Dermis blood vessel endothelial cell (primary cell): ENCODE results near the gene OR10A2. TPM values are rescaled to one million over a fixed set of nuclear protein-coding genes. Genes with fewer than 3 reads are reported as not detected.
A peak's percentile ranks its signal among the peaks of the same experiment; 100 is the strongest.
"Not testable (repeated sequence)": the region's sequence is repeated elsewhere in the genome, so short reads cannot be mapped to it uniquely, and the experiment has no call there.

Experiments used
- DNase-seq: peaks from one replicate; pipeline ENCODE4 v3.0.0; 2010
- total RNA-seq: library from RNA; depleted of rRNA; stranded (reverse); fragments of >200 nt; gene quantifications from 2 replicates; pipeline ENCODE4 v1.2.3, GENCODE V29; 2014

Gene OR10A2
- total RNA-seq, 1 donor from 2014 or later: not detected

- DNase-seq: no peak
These were observed 26.0 kb downstream of the OR10A2 start for GRCh38 chr11:6888830-6889229.

- no peak for DNase-seq
These were observed 27.0 kb downstream of the OR10A2 start for GRCh38 chr11:6889835-6890234.

- no peak for DNase-seq
These were observed 29.5 kb downstream of the OR10A2 start, which contains the start of gene OR2D2 for GRCh38 chr11:6892400-6892799. Gene OR2D2 (minus strand): TSS chr11:6892500. CDS start chr11:6892500, 0 bp downstream.

- DNase-seq: no peak
These were observed 31.2 kb downstream of the OR10A2 start for GRCh38 chr11:6894097-6894496.

- DNase-seq: no peak
These were observed 32.2 kb downstream of the OR10A2 start for GRCh38 chr11:6895010-6895409.

GRCh38 chr11:6898911-6899310 lies 36.1 kb downstream of the OR10A2 start:
- no peak for DNase-seq

GRCh38 chr11:6900327-6900999 lies 37.6 kb downstream of the OR10A2 start:
- no peak for DNase-seq

- DNase-seq: not testable (repeated sequence)
These were observed 41.9 kb downstream of the OR10A2 start for GRCh38 chr11:6904804-6905203.

- no peak for DNase-seq
These were observed 48.5 kb downstream of the OR10A2 start for GRCh38 chr11:6911378-6911777.

GRCh38 chr11:6911948-6912347 lies 49.1 kb downstream of the OR10A2 start:
- DNase-seq: peak; percentile 50

- no peak for DNase-seq
These were observed 56.8 kb downstream of the OR10A2 start for GRCh38 chr11:6919698-6920097.

- DNase-seq: no peak
These were observed 57.8 kb downstream of the OR10A2 start, which contains the start of gene OR2D3 for GRCh38 chr11:6920702-6921101. Gene OR2D3 (plus strand): TSS chr11:6921002. CDS start chr11:6921002, 0 bp downstream.

Other genes with a start within 250 kb of the OR10A2 start
- 137 and 197 TPM in 2 replicates for gene TPP1, start 243.6 kb upstream of the OR10A2 start, total RNA-seq
- gene DCHS1, start 207.2 kb upstream of the OR10A2 start, total RNA-seq: 61.8 and 81.7 TPM in 2 replicates
- gene MRPL17, start 179.7 kb upstream of the OR10A2 start, total RNA-seq: 31.2 and 61.6 TPM in 2 replicates
- gene OR2AG2, start 91.1 kb upstream of the OR10A2 start, total RNA-seq: not detected in 2 replicates
- not detected in 2 replicates for gene OR2AG1, start 80.0 kb upstream of the OR10A2 start, total RNA-seq
- gene OR6A2, start 63.4 kb upstream of the OR10A2 start, total RNA-seq: 0.05 and 0.17 TPM in 2 replicates
- gene OR10A5, start 17.4 kb upstream of the OR10A2 start, total RNA-seq: not detected in 2 replicates
- not detected in 2 replicates for gene OR10A4, start 13.6 kb downstream of the OR10A2 start, total RNA-seq
- gene OR2D2, start 29.4 kb downstream of the OR10A2 start, total RNA-seq: 0.17 TPM in 1 of 2 replicates, not detected in the other
- gene OR2D3, start 57.9 kb downstream of the OR10A2 start, total RNA-seq: not detected in 2 replicates
- 0.70 and 1.7 TPM in 2 replicates for gene ZNF215, start 63.4 kb downstream of the OR10A2 start, total RNA-seq
- 0.19 and 1.7 TPM in 2 replicates for gene ZNF214, start 157.3 kb downstream of the OR10A2 start, total RNA-seq
- not detected in 2 replicates for gene NLRP14, start 157.4 kb downstream of the OR10A2 start, total RNA-seq
- not detected in 2 replicates for gene RBMXL2, start 225.9 kb downstream of the OR10A2 start, total RNA-seq